ENCODE measurements around the gene WNT1. TPM values are rescaled to one million over a fixed set of nuclear protein-coding genes. Genes with fewer than 3 reads are reported as not detected.

WNT1 gene
- total and polyA plus RNA-seq, 12 donors = not detected

- intact Hi-C loops (cut with DNase I) = loop anchor here in 1 of 2 donors (5.0 kb wide), 1 partner anchor 35 kb away; no protein-coding TSS in a partner anchor
- H3K36me3 ChIP-seq (replicated peaks in 1 of 2) = peaks cover 0 to 68% of the 10 kb centered on the region in 2 donors
- H3K4me1 ChIP-seq (replicated peaks in 1 of 2) = peaks cover 11 to 13% of the 10 kb centered on the region in 2 donors
- no peak overlapping the region for H3K27ac ChIP-seq
- TF ChIP-seq CTCF (IDR thresholded peaks at IDR 0.05) (no peak), POLR2A (IDR thresholded peaks at IDR 0.05) (no peak)
- no peak overlapping the region for H3K4me3 ChIP-seq
- peak in 3 of 7 donors; percentile 12 to 22 (median 18) for DNase-seq
- no peaks in the 10 kb centered on the region for H3K9me3 ChIP-seq (replicated peaks in 1 of 3)
- H3K27me3 ChIP-seq = no peaks in the 10 kb centered on the region
- WGBS, 4 donors = 85 to 93% (median 89%) methylated on average over 15 of the region's 15 CpGs
These were observed 44.5 kb downstream of the WNT1 start for GRCh38 chr12:49022558-49023178.

- Histone ChIP-seq H3K4me1 (replicated peaks in 1 of 2) (peaks cover 7 to 9% of the 10 kb centered on the region in 2 donors), H3K4me3 (no peak overlapping the region), H3K36me3 (replicated peaks in 1 of 2) (peaks cover 0 to 79% of the 10 kb centered on the region in 2 donors), H3K27ac (no peak overlapping the region), H3K9me3 (replicated peaks in 1 of 3) (no peaks in the 10 kb centered on the region), H3K27me3 (no peaks in the 10 kb centered on the region)
- TF ChIP-seq POLR2A (IDR thresholded peaks at IDR 0.05) (no peak), CTCF (IDR thresholded peaks at IDR 0.05) (no peak)
- intact Hi-C loops (cut with DNase I) = loop anchor here in 1 of 2 donors (5.0 kb wide), 1 partner anchor 33 kb away; no protein-coding TSS in a partner anchor
- WGBS, 4 donors = 87 to 99% (median 92%) methylated on average over 2 of the region's 2 CpGs
- no peak for DNase-seq
These were observed 45.7 kb downstream of the WNT1 start for GRCh38 chr12:49023812-49024211.

GRCh38 chr12:49024543-49024942, 46.4 kb downstream of the WNT1 start:
- intact Hi-C loops (cut with DNase I) = loop anchor here in 1 of 2 donors (5.0 kb wide), 1 partner anchor 33 kb away; no protein-coding TSS in a partner anchor
- no peaks in the 10 kb centered on the region for H3K9me3 ChIP-seq (replicated peaks in 1 of 3)
- H3K4me1 ChIP-seq (replicated peaks in 1 of 2) = peaks cover 3% of the 10 kb centered on the region in 2 donors
- TF ChIP-seq POLR2A (IDR thresholded peaks at IDR 0.05) = no peak
- TF ChIP-seq CTCF (IDR thresholded peaks at IDR 0.05) = no peak
- no peaks in the 10 kb centered on the region for H3K27me3 ChIP-seq
- peaks cover 0 to 86% of the 10 kb centered on the region in 2 donors for H3K36me3 ChIP-seq (replicated peaks in 1 of 2)
- peak in 1 of 7 donors; percentile 15 for DNase-seq
- WGBS, 4 donors = 89 to 92% (median 91%) methylated on average over 8 to 12 of the region's 12 CpGs
- H3K27ac ChIP-seq = no peak overlapping the region
- H3K4me3 ChIP-seq = no peak overlapping the region

GRCh38 chr12:49025463-49025862, 47.3 kb downstream of the WNT1 start:
- Histone ChIP-seq H3K27me3 (no peaks in the 10 kb centered on the region), H3K9me3 (replicated peaks in 1 of 3) (no peaks in the 10 kb centered on the region), H3K36me3 (replicated peaks in 1 of 2) (peaks cover 0 to 86% of the 10 kb centered on the region in 2 donors), H3K4me1 (replicated peaks in 1 of 2) (no peaks in the 10 kb centered on the region), H3K4me3 (no peak overlapping the region), H3K27ac (no peak overlapping the region)
- 90 to 92% (median 91%) methylated on average over 4 of the region's 4 CpGs for WGBS, 4 donors
- intact Hi-C loops (cut with DNase I) = no loop called here
- no peak for DNase-seq
- no peak for TF ChIP-seq CTCF (IDR thresholded peaks at IDR 0.05)
- no peak for TF ChIP-seq POLR2A (IDR thresholded peaks at IDR 0.05)
